Subcutaneous abdominal adipose tissue (tissue), 5 donors: ENCODE results near the gene FAM131B.
"Not testable (repeated sequence)": the region's sequence is repeated elsewhere in the genome, so short reads cannot be mapped to it uniquely, and the experiment has no call there.

ENCODE experiments used
- H3K27ac ChIP-seq: one replicate; pipeline ENCODE4 v1.7.0; 2013; ENCODE audit warnings: low read depth, mild to moderate bottlenecking, inconsistent platforms, low read length, moderate library complexity
- H3K27me3 ChIP-seq, 5 donors: one replicate each; pipeline ENCODE4 v1.7.0; 2013; ENCODE audit warnings: low read length in 5 of 5, inconsistent platforms in 1 of 5; ENCODE audit not compliant: control insufficient read depth in 5 of 5, insufficient read depth in 4 of 5
- H3K36me3 ChIP-seq, 5 donors: one replicate each; pipeline ENCODE4 v1.7.0; 2013; ENCODE audit warnings: low read length in 5 of 5; ENCODE audit not compliant: control insufficient read depth in 5 of 5, insufficient read depth in 5 of 5
- H3K4me1 ChIP-seq, 5 donors: one replicate each; pipeline ENCODE4 v1.7.0; 2013; ENCODE audit warnings: low read length in 5 of 5, mild to moderate bottlenecking in 3 of 5, moderate library complexity in 1 of 5; ENCODE audit not compliant: control insufficient read depth in 5 of 5, insufficient read depth in 5 of 5
- H3K4me3 ChIP-seq, 5 donors: one replicate each; pipeline ENCODE4 v1.7.0; 2013; ENCODE audit warnings: low read length in 5 of 5, low read depth in 1 of 5
- H3K9ac ChIP-seq, 5 donors: one replicate each; pipeline ENCODE4 v1.7.0; 2013; ENCODE audit warnings: low read length in 5 of 5, mild to moderate bottlenecking in 4 of 5, moderate library complexity in 3 of 5
- H3K9me3 ChIP-seq, 5 donors: one replicate each; pipeline ENCODE4 v1.7.0; 2013; ENCODE audit warnings: low read length in 5 of 5; ENCODE audit not compliant: control insufficient read depth in 5 of 5
- donor health status: healthy.
- donor health status: healthy.
- donor health status: healthy.
- donor health status: healthy.
- donor health status: healthy.

The FAM131B gene

GRCh38 chr7:143394777-143395176, 32.3 kb upstream of the FAM131B start:
- peak overlapping the region in 1 of 5 donors; percentile 8 for H3K4me3 ChIP-seq
- H3K36me3 ChIP-seq: peaks cover 0 to 23% (median 17%) of the 10 kb centered on the region in 5 donors
- no peaks in the 10 kb centered on the region for H3K27me3 ChIP-seq
- H3K4me1 ChIP-seq: peaks cover 27 to 69% (median 59%) of the 10 kb centered on the region in 5 donors
- H3K9me3 ChIP-seq: no peaks in the 10 kb centered on the region
- H3K27ac ChIP-seq: no peak overlapping the region
- H3K9ac ChIP-seq: no peak overlapping the region

GRCh38 chr7:143394068-143394467, 31.6 kb upstream of the FAM131B start:
- no peaks in the 10 kb centered on the region for H3K27me3 ChIP-seq
- H3K4me1 ChIP-seq: peaks cover 27 to 76% (median 59%) of the 10 kb centered on the region in 5 donors
- no peak overlapping the region for H3K27ac ChIP-seq
- no peak overlapping the region for H3K9ac ChIP-seq
- H3K9me3 ChIP-seq: no peaks in the 10 kb centered on the region
- H3K36me3 ChIP-seq: peaks cover 0 to 30% (median 25%) of the 10 kb centered on the region in 5 donors
- H3K4me3 ChIP-seq: no peak overlapping the region

GRCh38 chr7:143393267-143394041, 30.9 kb upstream of the FAM131B start:
- Histone ChIP-seq H3K27ac (peak overlapping the region; percentile 96), H3K36me3 (peaks cover 0 to 36% (median 31%) of the 10 kb centered on the region in 5 donors), H3K4me1 (peaks cover 27 to 82% (median 59%) of the 10 kb centered on the region in 5 donors)

GRCh38 chr7:143392875-143393266, 30.4 kb upstream of the FAM131B start:
- no peaks in the 10 kb centered on the region for H3K27me3 ChIP-seq
- no peaks in the 10 kb centered on the region for H3K9me3 ChIP-seq
- no peak overlapping the region for H3K4me3 ChIP-seq
- H3K4me1 ChIP-seq: peaks cover 27 to 84% (median 59%) of the 10 kb centered on the region in 5 donors
- peak overlapping the region; percentile 96 for H3K27ac ChIP-seq
- H3K9ac ChIP-seq: no peak overlapping the region
- peaks cover 0 to 42% (median 36%) of the 10 kb centered on the region in 5 donors for H3K36me3 ChIP-seq

More at GRCh38 chr7:143393267-143394041, 30.9 kb upstream of the FAM131B start:
- Histone ChIP-seq H3K9me3 (no peaks in the 10 kb centered on the region), H3K4me3 (no peak overlapping the region), H3K27me3 (no peaks in the 10 kb centered on the region), H3K9ac (no peak overlapping the region)

- H3K27me3 ChIP-seq, H3K9me3 ChIP-seq, H3K9ac ChIP-seq: not testable (repeated sequence)
- peaks cover 0 to 46% (median 41%) of the 10 kb centered on the region in 5 donors for H3K36me3 ChIP-seq
- H3K4me1 ChIP-seq: peaks cover 27 to 88% (median 59%) of the 10 kb centered on the region in 5 donors
- peak overlapping the region; percentile 96 for H3K27ac ChIP-seq
- H3K4me3 ChIP-seq: peak overlapping the region in 1 of 5 donors; percentile 6
These were observed 29.9 kb upstream of the FAM131B start for GRCh38 chr7:143392427-143392826.

- Histone ChIP-seq H3K27ac (peak overlapping the region; percentile 96), H3K9ac (peak overlapping the region; percentile 57 to 92 (median 65)), H3K36me3 (peaks cover 0 to 50% (median 42%) of the 10 kb centered on the region in 5 donors), H3K4me1 (peaks cover 27 to 91% (median 58%) of the 10 kb centered on the region in 5 donors), H3K27me3 (no peaks in the 10 kb centered on the region), H3K4me3 (peak overlapping the region; percentile 17 to 58 (median 28)), H3K9me3 (no peaks in the 10 kb centered on the region)
These were observed 29.2 kb upstream of the FAM131B start for GRCh38 chr7:143391462-143392404.

- Histone ChIP-seq H3K4me3 (peak overlapping the region in 2 of 5 donors; percentile 17 to 47), H3K36me3 (peaks cover 0 to 54% (median 42%) of the 10 kb centered on the region in 5 donors)
These were observed 28.3 kb upstream of the FAM131B start for GRCh38 chr7:143390773-143391317.

GRCh38 chr7:143390104-143390772, 27.7 kb upstream of the FAM131B start:
- Histone ChIP-seq H3K9ac (no peak overlapping the region), H3K27ac (peak overlapping the region; percentile 96), H3K36me3 (peaks cover 0 to 55% (median 42%) of the 10 kb centered on the region in 5 donors), H3K9me3 (no peaks in the 10 kb centered on the region), H3K4me3 (no peak overlapping the region), H3K4me1 (peaks cover 18 to 91% (median 58%) of the 10 kb centered on the region in 5 donors), H3K27me3 (no peaks in the 10 kb centered on the region)

More at GRCh38 chr7:143390773-143391317, 28.3 kb upstream of the FAM131B start:
- no peaks in the 10 kb centered on the region for H3K9me3 ChIP-seq
- peaks cover 22 to 91% (median 58%) of the 10 kb centered on the region in 5 donors for H3K4me1 ChIP-seq
- H3K9ac ChIP-seq: no peak overlapping the region
- H3K27ac ChIP-seq: peak overlapping the region; percentile 96
- H3K27me3 ChIP-seq: no peaks in the 10 kb centered on the region
